ENCODE measurements around the gene ASCL4. TPM values are rescaled to one million over a fixed set of nuclear protein-coding genes. Genes with fewer than 3 reads are reported as not detected.
"Not testable (repeated sequence)": the region's sequence is repeated elsewhere in the genome, so short reads cannot be mapped to it uniquely, and the experiment has no call there.

Gene ASCL4
- total and polyA plus RNA-seq, 2 of the 8 experiments (the other 6 are each of a cell fraction or from before 2014, with no cell fraction given), result not detected

DNA sequence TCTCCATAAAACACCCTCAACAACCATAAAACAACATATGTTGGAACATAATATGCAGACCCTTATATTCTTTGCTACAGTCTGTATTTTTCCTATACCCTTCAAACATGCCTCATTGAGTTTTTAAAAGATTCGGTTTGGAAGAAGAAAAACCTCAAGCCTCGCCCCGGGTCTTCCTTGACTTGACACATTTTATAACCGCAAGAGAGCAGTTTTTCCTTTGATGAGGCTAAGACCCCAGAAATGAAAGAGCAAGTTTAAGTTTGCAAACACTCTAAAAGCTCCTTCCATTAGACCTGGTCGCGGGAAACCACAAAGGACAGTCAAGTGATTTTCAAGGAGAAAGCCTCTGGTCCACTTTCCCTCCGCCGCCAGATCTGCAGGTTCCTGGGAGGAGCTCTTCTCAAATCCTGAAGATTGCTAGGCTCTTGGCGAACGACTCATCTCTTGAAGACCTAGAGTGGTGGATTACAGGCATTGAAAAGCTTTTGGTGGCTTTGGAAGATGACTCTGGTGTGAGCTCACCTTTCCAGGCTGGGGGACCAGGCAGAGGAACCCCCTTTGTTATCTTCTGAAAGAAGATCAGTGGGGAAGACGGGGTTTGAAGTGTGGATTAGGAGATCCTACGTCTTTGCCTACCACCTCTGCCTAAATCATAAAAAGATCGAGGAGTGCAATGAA lies at the start of gene ASCL4 (continued):
- TF ChIP-seq, protein P1, sequence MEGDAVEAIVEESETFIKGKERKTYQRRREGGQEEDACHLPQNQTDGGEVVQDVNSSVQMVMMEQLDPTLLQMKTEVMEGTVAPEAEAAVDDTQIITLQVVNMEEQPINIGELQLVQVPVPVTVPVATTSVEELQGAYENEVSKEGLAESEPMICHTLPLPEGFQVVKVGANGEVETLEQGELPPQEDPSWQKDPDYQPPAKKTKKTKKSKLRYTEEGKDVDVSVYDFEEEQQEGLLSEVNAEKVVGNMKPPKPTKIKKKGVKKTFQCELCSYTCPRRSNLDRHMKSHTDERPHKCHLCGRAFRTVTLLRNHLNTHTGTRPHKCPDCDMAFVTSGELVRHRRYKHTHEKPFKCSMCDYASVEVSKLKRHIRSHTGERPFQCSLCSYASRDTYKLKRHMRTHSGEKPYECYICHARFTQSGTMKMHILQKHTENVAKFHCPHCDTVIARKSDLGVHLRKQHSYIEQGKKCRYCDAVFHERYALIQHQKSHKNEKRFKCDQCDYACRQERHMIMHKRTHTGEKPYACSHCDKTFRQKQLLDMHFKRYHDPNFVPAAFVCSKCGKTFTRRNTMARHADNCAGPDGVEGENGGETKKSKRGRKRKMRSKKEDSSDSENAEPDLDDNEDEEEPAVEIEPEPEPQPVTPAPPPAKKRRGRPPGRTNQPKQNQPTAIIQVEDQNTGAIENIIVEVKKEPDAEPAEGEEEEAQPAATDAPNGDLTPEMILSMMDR (IDR thresholded peaks at IDR 0.05; ENCODE audit: control extremely low read depth in 1 of 3, insufficient read depth in 1 of 3, low read depth in 1 of 3, low read length in 3 of 3), result no peak
- TF ChIP-seq, protein P2, sequence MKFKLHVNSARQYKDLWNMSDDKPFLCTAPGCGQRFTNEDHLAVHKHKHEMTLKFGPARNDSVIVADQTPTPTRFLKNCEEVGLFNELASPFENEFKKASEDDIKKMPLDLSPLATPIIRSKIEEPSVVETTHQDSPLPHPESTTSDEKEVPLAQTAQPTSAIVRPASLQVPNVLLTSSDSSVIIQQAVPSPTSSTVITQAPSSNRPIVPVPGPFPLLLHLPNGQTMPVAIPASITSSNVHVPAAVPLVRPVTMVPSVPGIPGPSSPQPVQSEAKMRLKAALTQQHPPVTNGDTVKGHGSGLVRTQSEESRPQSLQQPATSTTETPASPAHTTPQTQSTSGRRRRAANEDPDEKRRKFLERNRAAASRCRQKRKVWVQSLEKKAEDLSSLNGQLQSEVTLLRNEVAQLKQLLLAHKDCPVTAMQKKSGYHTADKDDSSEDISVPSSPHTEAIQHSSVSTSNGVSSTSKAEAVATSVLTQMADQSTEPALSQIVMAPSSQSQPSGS (IDR thresholded peaks at IDR 0.05; ENCODE audit: low read length), result no peak
- TF ChIP-seq RBBP5 (IDR thresholded peaks at IDR 0.05; ENCODE audit: borderline replicate concordance, low read depth, low read length) (no peak), GABPA (IDR thresholded peaks at IDR 0.05; ENCODE audit: borderline replicate concordance, insufficient read depth, low read length) (no peak), SP2 (IDR thresholded peaks at IDR 0.05; ENCODE audit: low read length) (no peak), KDM4A (IDR thresholded peaks at IDR 0.05; ENCODE audit: low read depth, low read length, severe bottlenecking) (no peak)

DNA sequence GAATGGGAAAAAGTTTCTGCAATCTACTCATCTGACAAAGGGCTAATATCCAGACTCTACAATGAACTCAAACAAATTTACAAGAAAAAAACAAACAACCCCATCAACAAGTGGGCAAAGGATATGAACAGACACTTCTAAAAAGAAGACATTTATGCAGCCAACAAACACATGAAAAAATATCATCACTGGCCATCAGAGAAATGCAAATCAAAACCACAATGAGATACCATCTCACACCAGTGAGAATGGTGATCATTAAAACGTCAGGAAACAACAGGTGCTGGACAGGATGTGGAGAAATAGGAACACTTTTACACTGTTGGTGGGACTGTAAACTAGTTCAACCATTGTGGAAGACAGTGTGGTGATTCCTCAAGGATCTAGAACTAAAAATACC lies 47.2 kb upstream of the ASCL4 start:
- H3K18ac ChIP-seq (ENCODE audit: extremely low read depth, low read length); H2AK5ac ChIP-seq (ENCODE audit: low read depth, low read length); H2BK15ac ChIP-seq (ENCODE audit: low read length); H3K79me1 ChIP-seq (ENCODE audit: low read depth, low read length); H4K8ac ChIP-seq (ENCODE audit: extremely low read depth, insufficient read depth, low read length); H2BK120ac ChIP-seq (replicated peaks; ENCODE audit: low read depth, low read length); POLR2A ChIA-PET (ENCODE audit: partially characterized antibody); H3K23me2 ChIP-seq (ENCODE audit: low read depth, low read length); H3K36me3 ChIP-seq (ENCODE audit: control insufficient read depth in 2 of 4, insufficient read depth in 4 of 4, low read length in 3 of 4); CTCF ChIA-PET (ENCODE audit: partially characterized antibody); H3K4me2 ChIP-seq (ENCODE audit: insufficient read depth in 1 of 2, low read depth in 2 of 2, low read length in 2 of 2); H3K9ac ChIP-seq (replicated peaks in 1 of 4; ENCODE audit: extremely low read depth in 1 of 4, low read depth in 3 of 4, low read length in 3 of 4); H3K27ac ChIP-seq (ENCODE audit: low read depth, low read length); FAIRE-seq; DNase-seq (ENCODE audit: low read depth in 1 of 2, low spot score in 2 of 2); H2AFZ ChIP-seq (ENCODE audit: low read length); H3K23ac ChIP-seq (ENCODE audit: insufficient read length); H3K27me3 ChIP-seq (replicated peaks in 1 of 4; ENCODE audit: control insufficient read depth in 3 of 4, extremely low read depth in 1 of 4, insufficient read depth in 3 of 4, low read length in 3 of 4); H3K4me1 ChIP-seq (replicated peaks in 1 of 4; ENCODE audit: control insufficient read depth in 3 of 4, insufficient read depth in 4 of 4, low read length in 3 of 4); H3K4me3 ChIP-seq (ENCODE audit: extremely low read depth in 1 of 4, insufficient read depth in 2 of 4, low read depth in 3 of 4, low read length in 4 of 4); H3K14ac ChIP-seq (ENCODE audit: insufficient read length); H2BK12ac ChIP-seq (ENCODE audit: low read depth, low read length); H3K56ac ChIP-seq (replicated peaks; ENCODE audit: insufficient read length, low read depth, low read length); H4K20me1 ChIP-seq (replicated peaks in 1 of 2; ENCODE audit: control insufficient read depth in 1 of 2, insufficient read depth in 2 of 2, low read length in 2 of 2); H2BK5ac ChIP-seq (ENCODE audit: low read depth, low read length); H3K4ac ChIP-seq (replicated peaks; ENCODE audit: insufficient read length, low read depth, low read length); H2BK20ac ChIP-seq (ENCODE audit: low read length); H3K79me2 ChIP-seq (ENCODE audit: control insufficient read depth in 1 of 2, insufficient read depth in 2 of 2, low read length in 2 of 2); H3K9me3 ChIP-seq (ENCODE audit: insufficient read depth in 2 of 2, low read depth in 1 of 2, low read length in 1 of 2); H4K5ac ChIP-seq (ENCODE audit: insufficient read length, low read depth, low read length); H4K91ac ChIP-seq (replicated peaks; ENCODE audit: insufficient read length, low read length): not testable (repeated sequence)
- WGBS, 2 experiments (ENCODE audit: extremely low coverage in 1 of 2, insufficient coverage in 1 of 2, insufficient read length in 1 of 2, insufficient replicate concordance in 2 of 2, low coverage in 1 of 2, low lambda C conversion rate in 2 of 2, missing lambda C conversion rate in 1 of 2), result 81% methylated on average over 1 of the region's 1 CpG; no CpG with 5 or more reads in 1 of the 2 experiments

All from H1 (cell line).